Left renal cortex interstitium (tissue), 4 donors: ENCODE data around the gene HSD17B8. TPM values are rescaled to one million over a fixed set of nuclear protein-coding genes. Genes with fewer than 3 reads are reported as not detected.
A peak's percentile ranks its signal among the peaks of the same experiment; 100 is the strongest.

Experiments
- DNase-seq, 4 donors: peaks; one replicate each; pipeline ENCODE4 v3.0.0-alpha.2; 2013; ENCODE audit warnings: low read depth in 4 of 4, low spot score in 2 of 4, missing footprints in 1 of 4
- polyA plus RNA-seq, 4 donors: library from polyadenylated mRNA; unstranded; fragments of 120-200 nt; gene quantifications; one replicate each; pipeline ENCODE4 v1.2.1, GENCODE V29; 2013; ENCODE audit not compliant: insufficient read length in 4 of 4

HSD17B8 gene
- polyA plus RNA-seq, 4 donors = 25.3 to 31.0 (median 27.6) TPM

- DNase-seq = no peak
These were observed 13.8 kb upstream of the HSD17B8 start for GRCh38 chr6:33190504-33191107.

DNA sequence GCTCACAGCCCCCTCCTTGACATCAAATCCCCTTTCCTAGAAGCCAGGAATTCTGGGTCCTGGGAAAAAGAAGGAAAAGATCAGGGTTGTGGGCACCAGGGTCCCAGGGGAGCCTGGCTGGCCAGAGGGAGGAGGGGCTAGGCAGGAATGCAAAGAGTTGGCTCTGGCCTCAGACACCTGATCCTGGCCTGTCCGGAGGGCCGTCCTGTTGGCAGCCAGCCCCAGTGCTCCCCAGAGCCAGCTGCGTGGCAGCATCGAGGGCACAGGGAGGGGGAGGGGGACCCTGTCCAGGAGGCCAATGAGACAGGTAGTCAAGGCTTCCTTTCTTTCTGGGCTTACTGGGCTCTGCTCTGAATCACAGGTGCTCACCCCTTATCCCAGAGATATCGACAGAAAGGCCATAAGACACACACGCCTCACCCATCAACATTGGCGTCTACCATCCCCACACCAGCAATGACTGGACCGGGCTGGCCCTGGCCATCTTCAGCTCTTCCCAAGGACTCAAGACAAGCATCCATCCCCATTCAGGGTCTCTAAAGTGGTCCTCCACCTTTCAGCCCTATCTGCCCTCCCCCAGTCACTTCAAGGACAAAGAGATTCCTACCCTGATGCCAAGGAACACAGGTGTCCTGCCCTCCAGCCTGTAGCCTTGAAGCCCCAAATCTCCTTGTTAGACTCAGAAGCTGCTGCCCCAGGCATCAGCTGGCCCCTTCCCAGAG lies 12.9 kb upstream of the HSD17B8 start:
- DNase-seq = no peak

DNA sequence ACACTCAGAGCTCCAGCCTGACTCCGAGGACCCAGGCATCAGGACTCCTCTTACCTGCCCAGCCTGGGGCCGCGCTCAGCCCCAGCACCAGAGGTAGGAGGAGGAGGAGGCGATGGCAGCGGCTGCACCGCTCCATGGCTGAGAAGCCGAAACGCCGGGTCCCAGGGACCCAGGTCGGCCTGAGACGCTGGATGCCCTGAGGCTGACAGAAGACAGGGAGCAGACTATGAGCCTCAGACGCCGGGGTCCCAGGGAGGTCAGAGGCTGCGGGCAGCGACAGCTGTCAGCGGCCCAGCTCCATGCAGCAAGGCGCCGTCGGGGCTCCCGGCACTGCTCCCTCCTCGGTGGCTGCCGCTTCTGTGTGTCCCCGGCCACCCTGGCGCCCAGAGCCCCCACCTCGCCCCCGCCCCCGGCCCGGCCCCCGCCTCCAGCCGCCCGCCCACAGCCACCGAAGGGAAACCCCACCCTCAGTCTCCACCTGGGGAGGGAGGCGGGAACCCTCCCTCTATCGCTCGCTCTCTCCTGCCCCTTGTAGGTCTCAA lies 12.3 kb upstream of the HSD17B8 start, which contains the start of gene COL11A2:
Gene COL11A2, minus strand, starts transcription at position 363 of the 542 bp plus-strand sequence. Its CDS starts 227 bp downstream, at position 136.
- no peak for DNase-seq

GRCh38 chr6:33192671-33193602 lies 11.5 kb upstream of the HSD17B8 start:
- no peak for DNase-seq

- DNase-seq = no peak
These were observed 10.8 kb upstream of the HSD17B8 start for GRCh38 chr6:33193619-33194018.

GRCh38 chr6:33194431-33194979 lies 9.9 kb upstream of the HSD17B8 start:
- no peak for DNase-seq

- DNase-seq = no peak
These were observed 8.9 kb upstream of the HSD17B8 start for GRCh38 chr6:33195304-33196165.

DNA sequence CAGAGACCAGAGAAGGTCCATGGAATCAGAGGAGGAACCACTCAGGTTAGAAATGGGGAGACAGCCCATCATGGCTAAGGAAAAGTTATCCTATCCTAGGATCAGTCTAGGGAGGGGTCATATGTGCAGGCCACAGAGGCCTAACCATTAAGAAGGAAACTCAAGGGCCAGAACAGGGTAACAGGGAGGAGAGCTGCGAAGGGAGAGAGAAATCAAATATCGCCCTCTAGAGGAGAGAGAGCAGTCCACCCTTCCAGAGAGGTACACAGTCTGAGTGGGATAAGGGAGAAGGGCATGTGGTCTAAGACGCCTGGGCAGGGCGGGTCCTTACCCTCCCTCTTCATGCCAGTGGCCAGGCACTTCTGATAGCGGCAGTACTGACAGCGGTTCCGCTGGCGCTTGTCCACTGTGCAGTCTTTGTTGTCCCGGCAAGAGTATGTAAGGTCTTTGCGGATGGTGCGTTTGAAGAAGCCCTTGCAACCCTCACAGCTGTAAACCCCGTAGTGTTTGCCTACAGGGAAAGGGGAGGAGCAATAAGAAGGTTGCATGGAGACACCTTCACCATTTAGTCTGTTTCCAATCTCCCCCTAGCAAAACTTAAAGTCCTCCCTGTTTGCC lies 6.9 kb upstream of the HSD17B8 start:
- DNase-seq = no peak

GRCh38 chr6:33198159-33198852 lies 6.1 kb upstream of the HSD17B8 start:
- no peak for DNase-seq

DNA sequence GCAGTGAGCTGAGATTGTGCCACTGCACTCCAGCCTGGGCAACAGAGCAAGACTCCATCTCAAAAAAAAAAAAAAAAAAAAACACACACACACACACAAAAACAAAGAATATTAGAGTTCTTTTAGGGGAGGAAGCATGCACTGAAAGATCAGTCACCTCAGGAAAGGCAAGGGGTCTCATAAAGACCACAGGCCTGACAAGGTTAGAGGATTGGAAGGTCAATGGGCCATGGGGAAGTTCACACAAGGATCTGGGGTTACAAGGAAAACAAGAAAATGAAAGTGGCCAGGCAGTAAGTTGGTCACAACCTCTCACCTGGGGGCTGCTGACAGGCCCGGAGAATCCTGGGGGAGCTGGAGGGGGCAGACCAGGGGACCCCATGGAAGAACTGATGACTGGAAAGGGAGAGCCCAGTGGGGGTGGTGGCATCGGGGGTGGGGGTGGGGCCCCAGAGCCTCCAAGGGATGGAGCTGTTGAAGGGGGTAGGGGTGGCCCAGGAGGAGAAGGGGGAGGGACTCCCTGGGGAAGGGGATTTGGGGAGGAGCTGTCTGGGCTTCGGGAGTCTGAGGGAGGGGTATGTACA lies 5.5 kb upstream of the HSD17B8 start:
- DNase-seq = no peak

GRCh38 chr6:33199687-33200218 lies 4.7 kb upstream of the HSD17B8 start:
- DNase-seq = no peak

DNA sequence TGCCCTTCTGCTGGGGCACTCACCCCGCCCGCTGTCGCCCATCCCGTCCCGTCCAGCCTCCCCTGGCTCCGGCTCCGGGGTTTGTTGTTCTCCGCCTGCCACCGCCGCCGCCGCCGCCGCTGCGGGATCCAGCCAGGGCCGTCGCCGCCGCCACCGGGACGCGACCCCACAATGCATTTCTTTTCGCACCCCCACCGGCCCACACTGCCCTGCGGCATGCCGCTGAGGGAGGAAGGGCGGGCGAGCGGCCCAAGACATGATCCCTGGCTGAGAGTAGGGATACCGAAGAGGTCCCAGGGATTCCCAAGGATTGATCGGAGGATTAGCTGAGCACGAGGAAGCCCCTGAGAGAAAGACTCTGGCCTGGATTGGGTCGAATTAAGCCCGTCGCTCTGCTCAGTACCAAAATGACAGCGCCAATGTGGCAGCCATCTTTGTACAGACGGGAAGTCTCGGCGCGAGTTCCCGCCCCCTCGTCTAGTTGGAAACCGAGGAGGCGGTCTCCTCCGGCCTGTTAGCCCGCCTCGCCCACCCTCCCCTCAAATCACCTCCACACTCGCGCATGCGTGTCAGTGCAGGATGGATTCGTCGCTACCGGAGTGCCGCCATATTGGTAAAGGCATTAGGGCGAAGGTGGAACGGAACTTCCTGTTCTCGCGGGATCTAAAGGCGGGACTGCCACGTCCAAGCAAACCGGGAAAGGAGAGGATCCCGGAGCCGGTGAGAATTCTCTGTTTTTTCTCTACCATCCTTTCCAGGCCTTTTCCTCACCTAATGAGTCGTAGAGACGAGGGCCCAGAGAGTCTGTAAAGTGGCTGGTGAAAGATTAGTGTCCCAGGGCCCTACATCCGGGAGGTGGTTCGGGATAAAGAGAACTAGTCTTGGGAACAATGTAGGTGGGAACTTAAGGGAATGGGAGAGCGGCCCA lies 4.0 kb upstream of the HSD17B8 start, which contains the start of the genes RXRB and SLC39A7:
Gene RXRB, minus strand, starts transcription at position 447 of the 928 bp plus-strand sequence. Its CDS starts 189 bp downstream, at position 258.
Gene SLC39A7, plus strand, starts transcription at position 649 of the 928 bp plus-strand sequence. CDS start 379 bp downstream, outside the sequence.
- DNase-seq = peak; percentile 99 to 100 (median 100)

DNA sequence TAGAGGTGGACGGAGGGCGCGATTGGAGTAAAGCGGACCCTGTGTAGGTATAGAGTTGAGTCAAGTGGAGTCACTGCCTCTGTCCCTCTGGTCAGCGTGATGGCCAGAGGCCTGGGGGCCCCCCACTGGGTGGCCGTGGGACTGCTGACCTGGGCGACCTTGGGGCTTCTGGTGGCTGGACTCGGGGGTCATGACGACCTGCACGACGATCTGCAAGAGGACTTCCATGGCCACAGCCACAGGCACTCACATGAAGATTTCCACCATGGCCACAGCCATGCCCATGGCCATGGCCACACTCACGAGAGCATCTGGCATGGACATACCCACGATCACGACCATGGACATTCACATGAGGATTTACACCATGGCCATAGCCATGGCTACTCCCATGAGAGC lies 3.3 kb upstream of the HSD17B8 start:
- no peak for DNase-seq

- no peak for DNase-seq
These were observed 2.5 kb upstream of the HSD17B8 start for GRCh38 chr6:33201935-33202334.

DNA sequence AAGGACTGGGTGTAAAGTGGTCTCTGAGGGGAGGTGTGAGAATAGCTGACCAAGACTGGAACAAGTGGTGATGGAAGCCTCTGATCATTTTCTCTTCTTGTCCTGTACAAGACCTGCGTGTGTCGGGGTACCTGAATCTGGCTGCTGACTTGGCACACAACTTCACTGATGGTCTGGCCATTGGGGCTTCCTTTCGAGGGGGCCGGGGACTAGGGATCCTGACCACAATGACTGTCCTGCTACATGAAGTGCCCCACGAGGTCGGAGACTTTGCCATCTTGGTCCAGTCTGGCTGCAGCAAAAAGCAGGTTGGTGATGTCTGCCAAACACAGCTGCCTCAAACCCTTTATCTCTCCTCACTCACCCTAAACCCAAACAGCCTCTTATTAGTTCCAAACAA lies 1.7 kb upstream of the HSD17B8 start:
- DNase-seq = no peak

DNA sequence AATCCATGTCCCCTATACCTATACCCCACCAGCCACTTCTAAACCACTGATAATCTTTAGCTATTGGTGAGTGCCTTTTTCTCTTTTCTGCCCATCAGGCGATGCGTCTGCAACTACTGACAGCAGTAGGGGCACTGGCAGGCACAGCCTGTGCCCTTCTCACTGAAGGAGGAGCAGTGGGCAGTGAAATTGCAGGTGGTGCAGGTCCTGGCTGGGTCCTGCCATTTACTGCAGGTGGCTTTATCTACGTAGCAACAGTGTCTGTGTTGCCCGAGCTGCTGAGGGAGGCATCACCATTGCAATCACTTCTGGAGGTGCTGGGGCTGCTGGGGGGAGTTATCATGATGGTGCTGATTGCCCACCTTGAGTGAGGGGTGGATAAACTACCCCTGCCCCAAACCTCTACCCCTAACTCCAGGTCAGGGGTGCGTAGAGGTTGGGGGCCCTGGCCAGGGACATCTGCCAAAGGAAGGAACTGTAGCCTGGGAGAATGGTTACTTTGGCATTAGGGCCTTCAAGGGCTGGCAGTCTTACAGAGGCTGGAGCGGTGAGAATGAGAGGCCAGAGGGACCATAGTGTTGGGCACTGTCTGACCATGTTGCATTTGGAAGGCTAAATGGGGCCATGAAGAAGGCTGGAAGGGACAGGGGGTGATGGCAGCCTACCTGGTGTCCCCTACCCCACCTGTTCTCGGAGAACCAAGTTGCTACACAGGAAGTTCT lies 851 bp upstream of the HSD17B8 start:
- no peak for DNase-seq
